Uterus (tissue), 2 donors: ENCODE results near the gene SRCIN1.

Experiments used
- CTCF ChIP-seq, 4 experiments: fragments of 200-600 bp in 2 of 4; fragments of 450-650 bp in 2 of 4; sonication (generic) in 2 of 4; IDR thresholded peaks; one replicate each; pipeline ENCODE4 v1.5.1; 2016 to 2019; ENCODE audit warnings: antibody characterized with exemption in 4 of 4, mild to moderate bottlenecking in 2 of 4, moderate library complexity in 1 of 4
- POLR2A ChIP-seq, 2 donors: fragments of 450-650 bp; IDR thresholded peaks; one replicate each; pipeline ENCODE4 v1.6.1; 2016; ENCODE audit warnings: antibody characterized with exemption in 2 of 2, mild to moderate bottlenecking in 1 of 2, moderate library complexity in 1 of 2

- TF ChIP-seq CTCF (IDR thresholded peaks at IDR 0.05) (no peak), POLR2A (IDR thresholded peaks at IDR 0.05) (no peak)
Observed at GRCh38 chr17:38582069-38582468, 23.7 kb downstream of the SRCIN1 start.
